Thymus (tissue), 11 donors: ENCODE results near the gene TBCA. TPM values are rescaled to one million over a fixed set of nuclear protein-coding genes. Genes with fewer than 3 reads are reported as not detected.
"Not testable (repeated sequence)": the region's sequence is repeated elsewhere in the genome, so short reads cannot be mapped to it uniquely, and the experiment has no call there.

Experiments
- DNase-seq, 9 donors: peaks; one replicate each; pipeline ENCODE4 v3.0.0-alpha.2; 2013; ENCODE audit warnings: low spot score in 9 of 9, low read depth in 6 of 9, missing footprints in 1 of 9
- H3K27ac ChIP-seq, 2 donors: one replicate each; pipeline ENCODE4 v1.5.1; 2013; ENCODE audit warnings: control low read depth in 1 of 2, low read depth in 1 of 2, low read length in 1 of 2, mild to moderate bottlenecking in 1 of 2, moderate library complexity in 1 of 2
- H3K27me3 ChIP-seq, 2 donors: one replicate each; pipeline ENCODE4 v1.5.1; 2013; ENCODE audit warnings: low read length in 1 of 2; ENCODE audit not compliant: control insufficient read depth in 2 of 2, insufficient read depth in 1 of 2
- H3K36me3 ChIP-seq, 2 donors: one replicate each; pipeline ENCODE4 v1.5.1; 2013; ENCODE audit warnings: low read length in 1 of 2, mild to moderate bottlenecking in 1 of 2, moderate library complexity in 1 of 2; ENCODE audit not compliant: control insufficient read depth in 2 of 2, insufficient read depth in 2 of 2
- H3K4me1 ChIP-seq, 2 donors: one replicate each; pipeline ENCODE4 v1.5.1; 2013; ENCODE audit warnings: low read length in 2 of 2; ENCODE audit not compliant: control insufficient read depth in 2 of 2, insufficient read depth in 2 of 2
- H3K4me3 ChIP-seq, 2 donors: one replicate each; pipeline ENCODE4 v1.5.1; 2013; ENCODE audit warnings: low read length in 2 of 2, control low read depth in 1 of 2, mild to moderate bottlenecking in 1 of 2
- H3K9me3 ChIP-seq, 2 donors: one replicate each; pipeline ENCODE4 v1.5.1; 2013; ENCODE audit warnings: low read length in 1 of 2, mild to moderate bottlenecking in 1 of 2; ENCODE audit not compliant: control insufficient read depth in 2 of 2, insufficient read depth in 1 of 2
- WGBS: extraction: QIAGEN DNeasy Blood & Tissue Kit; methylation state at CpG from one replicate; pipeline ENCODE4 v1.1.7; 2013; 5-methylcytosine and 5-hydroxymethylcytosine counted together
- polyA plus RNA-seq: library from polyadenylated mRNA; stranded (reverse); fragments of 200-250 nt; gene quantifications from one replicate; pipeline ENCODE4 v1.2.3, GENCODE V29; 2013
- total RNA-seq: library from RNA; stranded (reverse); fragments of 120-200 nt; gene quantifications from one replicate; pipeline ENCODE4 v1.2.4, GENCODE V29; 2013
- donor health status: healthy.

TBCA gene
- total and polyA plus RNA-seq, 2 donors: 150 to 356 TPM

GRCh38 chr5:77768978-77769377 is 7.2 kb downstream of the TBCA start:
- H3K4me1 ChIP-seq: peaks cover 2 to 3% of the 10 kb centered on the region in 2 donors
- no peaks in the 10 kb centered on the region for H3K9me3 ChIP-seq
- no peak overlapping the region for H3K27ac ChIP-seq
- no peak for DNase-seq
- peaks cover 0 to 17% of the 10 kb centered on the region in 2 donors for H3K36me3 ChIP-seq
- H3K4me3 ChIP-seq: no peak overlapping the region
- no peaks in the 10 kb centered on the region for H3K27me3 ChIP-seq

GRCh38 chr5:77767301-77767700 is 8.8 kb downstream of the TBCA start:
- Histone ChIP-seq H3K4me3 (no peak overlapping the region), H3K27ac (no peak overlapping the region), H3K4me1 (no peaks in the 10 kb centered on the region), H3K9me3 (peaks cover 0 to 5% of the 10 kb centered on the region in 2 donors), H3K27me3 (no peaks in the 10 kb centered on the region), H3K36me3 (peaks cover 0 to 11% of the 10 kb centered on the region in 2 donors)
- 100% methylated on average over 1 of the region's 1 CpG for WGBS
- DNase-seq: no peak

DNA sequence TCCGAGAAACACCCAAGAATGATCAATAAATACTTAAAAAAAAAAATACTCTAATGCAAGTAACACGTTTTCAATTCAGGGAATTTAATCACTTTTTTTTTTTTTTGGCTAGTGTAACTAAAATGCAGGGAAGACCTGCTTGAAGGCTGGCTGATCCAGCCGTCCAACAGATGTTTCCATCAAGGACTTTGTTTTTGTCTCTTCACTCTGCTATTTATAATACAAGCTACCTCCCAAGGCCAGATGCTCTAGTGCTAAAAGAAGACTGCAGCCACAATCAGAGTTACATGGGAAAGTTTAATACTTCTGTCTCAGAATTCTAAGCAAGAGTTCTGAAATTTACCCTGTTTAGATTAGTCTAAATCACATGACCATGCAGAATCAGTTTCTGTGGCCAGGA is 14.5 kb downstream of the TBCA start:
- no peaks in the 10 kb centered on the region for H3K27me3 ChIP-seq
- no peak overlapping the region for H3K4me3 ChIP-seq
- 99% methylated on average over 3 of the region's 3 CpGs for WGBS
- no peak for DNase-seq
- no peak overlapping the region for H3K27ac ChIP-seq
- H3K4me1 ChIP-seq: no peaks in the 10 kb centered on the region
- peaks cover 0 to 3% of the 10 kb centered on the region in 2 donors for H3K36me3 ChIP-seq
- peaks cover 0 to 9% of the 10 kb centered on the region in 2 donors for H3K9me3 ChIP-seq

DNA sequence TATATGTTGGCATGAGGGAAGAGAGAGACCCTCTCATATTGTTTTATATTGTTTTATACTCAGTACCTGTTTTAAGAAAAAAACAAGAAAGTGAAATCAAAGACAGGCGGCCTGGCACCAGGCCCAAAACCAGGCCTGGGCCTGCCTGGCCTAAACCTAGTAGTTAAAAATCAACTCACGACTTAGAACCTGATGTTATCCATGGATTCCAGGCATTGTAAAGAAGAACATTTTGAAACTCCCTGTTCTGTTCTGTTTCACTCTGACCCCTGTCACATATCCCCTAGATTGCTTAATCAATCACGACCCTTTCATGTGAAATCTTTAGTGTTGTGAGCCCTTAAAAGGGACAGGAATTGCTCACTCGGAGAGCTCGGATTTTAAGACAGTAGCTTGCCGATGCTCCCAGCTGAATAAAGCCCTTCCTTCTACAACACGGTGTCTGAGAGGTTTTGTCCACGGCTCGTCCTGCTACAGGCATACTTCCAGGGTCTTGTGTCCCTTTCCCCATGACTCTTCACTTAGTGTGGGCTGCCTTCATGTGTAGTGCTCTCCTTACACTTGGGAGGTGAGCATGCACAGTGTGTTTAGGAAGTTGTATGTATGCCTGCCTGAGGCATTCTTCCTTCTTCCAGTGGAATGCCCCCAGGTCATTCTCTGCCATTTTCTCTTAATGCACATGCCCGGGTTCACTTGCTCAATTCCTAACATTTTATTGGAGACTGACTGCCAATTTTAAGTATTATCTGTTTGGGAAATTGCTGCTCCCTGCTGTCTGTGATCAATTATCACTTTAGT is 17.8 kb downstream of the TBCA start:
- Histone ChIP-seq H3K4me3 (no peak overlapping the region), H3K4me1 (no peaks in the 10 kb centered on the region), H3K27me3 (no peaks in the 10 kb centered on the region), H3K36me3 (peaks cover 0 to 3% of the 10 kb centered on the region in 2 donors), H3K27ac (no peak overlapping the region), H3K9me3 (peaks cover 0 to 6% of the 10 kb centered on the region in 2 donors)
- 96% methylated on average over 10 of the region's 10 CpGs for WGBS
- no peak for DNase-seq

- Histone ChIP-seq H3K4me1 (no peaks in the 10 kb centered on the region), H3K36me3 (no peaks in the 10 kb centered on the region), H3K4me3 (no peak overlapping the region), H3K27ac (no peak overlapping the region), H3K27me3 (no peaks in the 10 kb centered on the region), H3K9me3 (no peaks in the 10 kb centered on the region)
- WGBS: 98% methylated on average over 9 of the region's 9 CpGs
- no peak for DNase-seq
Observed at GRCh38 chr5:77751328-77752023, 24.7 kb downstream of the TBCA start.

GRCh38 chr5:77750928-77751327 is 25.2 kb downstream of the TBCA start:
- not testable (repeated sequence) for H3K9me3 ChIP-seq, H3K36me3 ChIP-seq, H3K27ac ChIP-seq, H3K4me3 ChIP-seq, H3K4me1 ChIP-seq, DNase-seq, H3K27me3 ChIP-seq
- 88% methylated on average over 6 of the region's 6 CpGs for WGBS

DNA sequence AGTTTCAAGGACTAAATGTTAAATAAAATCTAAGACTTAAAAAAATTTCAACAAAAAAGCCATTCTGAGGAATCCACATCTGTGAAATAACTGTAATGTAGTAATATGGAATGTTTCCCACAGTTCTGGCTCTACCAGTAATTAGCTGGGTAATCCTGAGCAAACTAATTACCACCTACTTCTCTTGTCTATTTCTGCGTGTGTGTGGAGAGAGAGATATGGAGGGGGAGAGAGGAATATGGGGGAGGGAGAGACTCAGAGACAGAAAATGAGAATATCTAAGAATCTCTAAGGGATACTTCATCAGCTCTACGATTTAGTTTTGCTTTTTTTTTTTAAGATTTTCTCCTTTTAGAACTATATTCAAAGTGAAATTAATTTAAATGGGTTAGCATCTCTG is 28.0 kb downstream of the TBCA start:
- DNase-seq: no peak
- Histone ChIP-seq H3K4me3 (no peak overlapping the region), H3K27ac (no peak overlapping the region), H3K4me1 (no peaks in the 10 kb centered on the region), H3K9me3 (no peaks in the 10 kb centered on the region), H3K27me3 (no peaks in the 10 kb centered on the region), H3K36me3 (no peaks in the 10 kb centered on the region)
- WGBS: 98% methylated on average over 2 of the region's 2 CpGs

GRCh38 chr5:77744116-77744515 is 32.0 kb downstream of the TBCA start:
- Histone ChIP-seq H3K27ac (no peak overlapping the region), H3K4me3 (no peak overlapping the region)
- 49% methylated on average over 2 of the region's 2 CpGs for WGBS

DNA sequence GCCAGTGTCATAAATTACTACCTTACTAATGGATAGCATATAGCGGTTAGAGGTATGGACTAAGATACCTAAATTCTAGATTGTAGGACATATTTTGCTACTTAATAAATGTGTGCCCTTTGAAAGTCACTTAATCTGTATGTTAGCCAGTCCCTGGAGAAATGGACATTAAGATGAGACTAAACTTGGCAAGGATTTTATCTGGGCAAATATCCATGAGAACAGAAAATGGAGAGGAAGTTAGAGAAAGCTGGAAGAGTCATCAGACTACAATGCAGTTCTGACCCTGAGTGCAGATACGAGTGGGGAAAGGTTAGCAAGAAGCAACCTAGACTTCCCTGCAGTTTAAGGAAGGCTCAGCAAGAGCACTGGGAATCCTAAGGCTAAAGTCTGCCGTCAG is 33.0 kb downstream of the TBCA start:
- Histone ChIP-seq H3K9me3 (no peaks in the 10 kb centered on the region), H3K27ac (no peak overlapping the region), H3K27me3 (no peaks in the 10 kb centered on the region), H3K4me1 (no peaks in the 10 kb centered on the region), H3K4me3 (no peak overlapping the region), H3K36me3 (no peaks in the 10 kb centered on the region)
- DNase-seq: no peak
- 97% methylated on average over 3 of the region's 3 CpGs for WGBS

More at GRCh38 chr5:77744116-77744515, 32.0 kb downstream of the TBCA start:
- H3K27me3 ChIP-seq: no peaks in the 10 kb centered on the region
- no peaks in the 10 kb centered on the region for H3K4me1 ChIP-seq
- DNase-seq: no peak
- H3K36me3 ChIP-seq: no peaks in the 10 kb centered on the region
- no peaks in the 10 kb centered on the region for H3K9me3 ChIP-seq
